HPDE6-E6E7 (cell line): ENCODE measurements around the gene PCBP4.
"Not testable (repeated sequence)": the region's sequence is repeated elsewhere in the genome, so short reads cannot be mapped to it uniquely, and the experiment has no call there.

Experiments
- DNase-seq: peaks from one replicate; pipeline ENCODE4 v3.0.0; 2011; ENCODE audit warnings: missing footprints; ENCODE audit errors: extremely low spot score

Gene PCBP4

DNA sequence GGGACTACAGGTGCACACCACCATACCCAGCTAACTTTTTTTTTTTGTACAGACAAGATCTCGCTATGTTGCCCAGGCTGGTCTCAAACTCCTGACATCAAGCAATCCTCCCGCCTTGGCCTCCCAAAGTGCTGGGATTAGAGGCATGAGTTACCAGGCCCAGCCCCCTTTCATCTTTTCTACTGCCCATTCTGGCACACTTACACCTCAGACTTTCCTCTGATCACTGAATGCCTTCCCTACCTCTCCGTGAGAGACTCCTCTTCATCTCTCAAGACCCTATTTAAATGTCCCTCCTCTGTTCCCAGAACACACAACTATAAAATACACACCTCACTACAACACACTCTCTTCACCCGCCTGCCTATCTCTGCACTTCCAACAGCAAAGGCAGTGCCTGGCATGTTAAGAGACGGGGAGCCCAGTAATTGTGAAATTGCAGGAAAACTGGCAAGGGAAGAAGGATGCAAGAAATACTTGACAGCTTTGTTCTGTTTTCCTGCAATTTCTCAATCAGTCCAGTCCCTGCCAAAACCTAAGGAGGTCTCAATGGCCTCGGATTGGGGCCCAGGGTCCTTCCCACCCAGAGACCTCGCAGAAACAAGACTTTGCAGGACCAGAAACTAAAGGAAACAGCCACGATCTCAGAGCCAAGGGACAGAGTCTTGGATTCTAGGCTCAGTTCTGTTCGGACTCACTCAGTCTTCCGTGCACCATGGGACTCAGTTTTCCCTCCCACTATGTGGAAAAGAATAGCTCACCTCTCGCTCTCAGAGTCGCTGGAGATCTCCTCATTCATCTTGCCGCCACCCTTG is 26.4 kb downstream of the PCBP4 start:
- DNase-seq: no peak

DNA sequence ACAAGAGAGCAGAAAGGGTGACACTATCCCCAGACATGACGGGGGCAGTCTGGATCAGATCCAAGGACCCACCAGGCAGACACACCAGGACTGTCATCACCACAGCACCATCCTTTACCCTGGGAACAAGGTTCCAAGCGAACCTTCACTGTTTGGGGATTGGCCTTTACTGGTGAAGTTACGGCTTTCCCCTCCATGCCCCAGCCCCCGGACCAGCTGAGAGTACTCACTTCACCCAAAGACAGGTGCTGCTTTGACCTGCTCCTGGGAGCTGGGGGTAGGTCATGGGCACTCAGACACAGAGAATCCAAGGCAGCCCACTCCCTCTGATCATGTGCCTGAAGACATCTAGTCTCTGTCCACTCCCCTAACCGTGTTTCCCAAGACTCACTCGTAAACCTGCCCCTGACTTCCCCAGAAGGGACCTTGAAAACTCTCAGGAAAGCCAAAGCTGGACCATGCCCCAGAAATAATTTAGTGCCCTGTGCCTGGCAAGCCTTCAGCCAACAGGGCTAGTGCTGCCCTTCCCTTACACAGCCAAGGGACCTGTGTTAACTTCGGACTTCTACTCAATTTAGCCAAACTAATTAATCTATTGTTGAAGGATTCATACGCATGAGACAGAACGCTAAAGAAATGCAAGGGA is 28.4 kb downstream of the PCBP4 start:
- no peak for DNase-seq

DNA sequence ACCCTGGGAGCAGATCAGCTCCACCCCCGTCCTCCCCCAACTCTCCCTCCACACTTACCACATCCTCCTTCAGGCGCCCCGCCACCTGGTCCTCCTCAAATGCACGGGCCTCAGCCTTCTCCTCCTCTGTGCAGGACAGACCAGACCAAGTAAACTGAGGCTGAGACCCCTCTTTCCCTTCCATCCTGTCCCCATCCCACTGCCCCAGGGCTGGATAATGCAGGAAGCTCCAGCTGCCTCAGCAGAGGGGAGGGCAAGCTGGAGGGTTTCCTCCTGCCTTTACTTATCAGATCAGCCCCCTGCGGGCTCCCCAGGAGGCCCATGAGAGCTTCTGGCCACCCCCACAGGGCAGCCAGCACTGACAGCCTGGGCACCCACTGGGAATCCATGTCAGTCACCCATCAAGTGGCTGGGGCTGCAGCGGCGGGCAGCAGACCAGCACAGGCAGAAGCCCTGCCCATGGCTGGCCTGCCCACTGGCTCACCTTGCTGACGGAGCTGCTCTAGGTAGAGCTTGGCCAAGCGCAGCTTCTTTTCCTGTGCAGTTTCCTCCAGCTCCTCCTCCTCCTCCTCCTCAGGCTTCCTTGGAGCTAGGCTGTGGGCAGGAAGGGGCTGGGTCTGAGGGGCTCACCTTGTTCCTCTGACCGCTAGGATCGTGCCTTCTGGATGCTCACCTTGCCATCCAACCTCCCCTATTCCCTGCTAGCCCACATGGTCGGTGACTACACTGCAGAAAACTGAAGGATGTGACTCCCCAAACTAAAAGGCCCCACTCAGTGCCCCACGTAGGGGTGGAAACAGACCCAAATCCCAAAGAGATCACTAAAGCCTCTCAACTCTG is 29.4 kb downstream of the PCBP4 start:
- DNase-seq: no peak

DNA sequence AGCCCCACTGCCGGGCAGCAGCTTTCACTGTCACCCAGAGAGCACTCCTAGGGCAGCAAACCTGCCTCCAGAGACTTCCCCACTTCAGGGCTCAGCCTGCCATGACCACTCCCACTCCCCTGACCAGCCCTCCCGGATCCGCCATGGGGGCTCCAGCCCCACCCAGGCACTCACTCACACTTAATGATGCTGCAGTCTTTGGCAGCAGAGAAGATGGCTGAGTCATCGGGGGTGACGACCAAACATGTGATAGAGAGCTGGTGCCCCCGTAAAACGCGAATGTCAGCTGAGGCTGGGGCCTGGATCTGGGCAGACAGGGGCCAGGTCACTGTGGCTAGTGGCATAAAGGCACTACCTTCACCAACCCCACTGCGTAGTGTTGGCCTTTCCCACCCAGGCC is 30.2 kb downstream of the PCBP4 start:
- no peak for DNase-seq

DNA sequence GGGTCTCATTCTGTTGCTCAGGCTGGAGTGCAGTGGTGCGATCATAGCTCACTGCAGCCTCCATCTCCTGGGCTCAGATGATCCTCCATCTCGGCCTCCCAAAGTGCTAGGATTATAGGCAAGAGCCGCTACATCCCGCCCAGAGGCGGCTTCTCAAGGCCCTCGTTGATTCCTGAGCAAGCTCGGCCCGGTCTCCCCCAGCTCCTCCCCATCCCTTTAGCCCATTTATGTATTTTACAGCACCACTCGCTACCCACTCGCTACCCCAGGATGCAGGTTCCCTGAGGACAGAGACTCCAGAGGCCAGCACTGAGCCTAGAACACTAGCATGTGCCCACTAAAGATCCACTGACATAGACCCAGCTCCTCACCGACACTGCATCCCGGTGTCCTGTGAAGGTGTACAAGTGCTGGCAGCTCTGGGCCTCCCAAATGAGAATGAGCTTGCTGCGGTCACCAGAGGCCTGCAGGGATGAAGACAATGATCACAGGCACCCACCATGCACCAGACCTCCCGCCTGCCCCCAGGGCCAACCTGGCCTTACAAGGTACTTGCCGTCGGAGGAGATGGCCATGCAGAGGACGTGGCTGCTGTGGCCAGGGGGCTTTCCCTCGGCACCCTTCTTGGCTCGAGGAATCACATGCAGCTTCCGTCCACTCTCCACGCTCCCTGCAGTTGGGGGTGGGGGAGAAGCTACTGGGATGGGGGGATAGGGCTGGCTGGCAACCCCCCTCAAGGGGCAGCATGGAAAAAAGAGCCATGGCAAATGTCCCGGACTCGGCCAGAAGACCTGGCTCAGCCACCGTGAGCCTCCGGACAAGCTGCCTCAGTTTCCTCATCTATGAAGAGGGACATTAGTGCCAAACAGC is 31.1 kb downstream of the PCBP4 start:
- no peak for DNase-seq

DNA sequence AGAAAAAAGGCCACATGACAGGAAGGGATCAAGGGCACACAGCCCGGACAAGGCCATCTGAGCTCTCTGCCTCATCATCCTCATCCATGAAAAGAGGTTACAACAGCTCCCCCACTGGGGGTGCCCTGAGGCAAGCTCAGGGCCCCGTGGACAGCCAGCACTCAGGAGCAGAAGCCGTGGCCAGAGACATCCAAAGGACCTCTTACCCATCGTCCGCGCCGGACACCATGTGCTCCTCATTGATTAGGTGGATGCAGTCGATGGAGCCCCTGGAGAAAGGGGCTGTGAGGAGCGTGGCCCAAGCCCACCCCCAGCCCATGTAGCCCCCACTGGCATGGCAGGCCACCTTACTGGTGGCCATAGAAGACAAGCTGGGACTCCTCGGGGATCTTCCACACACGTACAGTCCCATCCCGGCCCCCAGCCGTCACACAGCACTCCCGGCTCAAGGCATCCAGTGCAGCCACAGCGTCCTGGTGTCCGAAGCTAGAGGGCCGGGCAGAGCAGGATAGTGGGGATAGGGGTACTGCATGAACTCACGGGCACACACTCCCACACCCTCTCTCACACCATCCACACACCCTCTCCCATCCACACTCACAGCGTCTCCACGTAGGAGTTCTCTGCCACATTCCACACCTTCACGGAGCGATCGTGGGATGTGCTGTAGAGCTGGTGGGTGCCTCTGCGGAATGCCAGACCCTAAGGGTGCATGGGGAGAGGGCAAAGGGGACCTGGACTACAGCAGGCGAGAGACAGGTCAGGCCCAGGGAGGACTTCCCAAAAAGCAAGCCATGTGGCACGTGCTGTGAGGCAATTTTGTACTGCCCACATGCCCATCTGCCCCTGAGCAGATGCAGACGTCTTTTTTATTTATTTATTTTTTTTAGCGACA is 32.0 kb downstream of the PCBP4 start:
- DNase-seq: no peak

DNA sequence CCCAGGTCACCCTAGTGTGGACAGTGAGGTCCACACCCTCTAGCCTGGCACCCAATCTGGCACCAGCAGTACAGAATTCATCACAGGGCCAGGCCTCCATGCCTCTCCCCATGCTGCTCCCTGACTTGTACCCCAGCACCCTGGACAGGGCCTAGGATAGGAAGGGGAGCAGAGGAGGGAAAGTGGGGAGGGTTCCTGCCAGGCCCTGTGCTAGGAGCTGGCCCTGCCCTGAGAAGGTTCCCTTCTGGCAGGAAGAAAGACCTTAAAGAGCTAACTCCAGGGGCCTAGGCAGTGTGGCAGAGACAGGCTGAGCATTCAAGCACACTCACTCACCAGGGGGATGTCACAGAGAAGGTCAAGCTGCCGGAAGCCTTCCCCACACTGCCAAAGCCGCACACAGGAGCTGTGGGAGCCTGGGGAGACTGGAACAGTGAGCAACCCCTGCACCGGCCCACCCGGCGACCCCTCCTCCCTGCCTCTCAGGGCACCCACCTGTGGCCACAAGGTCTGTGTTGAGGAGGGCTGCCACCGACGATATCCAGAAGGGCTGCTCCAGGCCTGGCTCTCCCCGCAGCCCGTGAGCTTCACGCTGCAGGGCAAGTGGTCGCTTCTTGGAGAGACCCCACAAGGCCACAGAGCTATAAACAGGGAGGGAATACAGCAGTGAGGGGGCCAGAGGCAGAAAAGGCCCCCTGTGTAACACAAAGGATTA is 33.0 kb downstream of the PCBP4 start:
- DNase-seq: no peak

DNA sequence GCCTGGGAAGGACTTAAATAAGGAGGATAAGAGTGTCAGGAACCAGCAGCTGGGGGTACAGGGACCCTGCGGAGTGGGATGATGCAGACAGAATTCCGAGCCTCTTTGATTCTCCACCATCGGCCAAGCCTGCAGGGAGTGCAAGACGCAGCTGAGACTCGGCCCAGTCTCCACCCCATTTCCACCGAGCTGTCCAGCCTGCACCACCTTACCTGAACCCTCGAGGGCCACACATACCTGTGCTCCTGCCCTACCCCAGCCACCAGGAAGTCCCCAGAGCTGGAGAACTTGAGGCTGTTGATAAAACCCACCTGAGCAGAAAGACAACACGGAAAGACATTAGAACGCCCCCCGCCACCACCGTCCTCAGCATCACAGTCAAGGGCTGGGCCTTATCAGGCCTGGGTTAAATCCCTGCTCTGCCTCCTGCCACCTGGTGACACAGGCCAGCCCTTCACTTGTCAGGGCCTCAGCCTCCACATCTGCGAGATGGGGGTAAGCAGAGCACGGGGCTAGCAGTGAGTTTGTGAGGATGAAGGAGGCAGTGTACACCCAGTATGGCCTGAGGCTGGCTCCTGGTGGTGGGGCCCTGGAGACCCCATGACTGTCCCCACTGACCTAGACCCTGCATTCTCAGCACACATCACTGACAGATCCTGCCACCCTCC is 33.6 kb downstream of the PCBP4 start:
- no peak for DNase-seq

DNA sequence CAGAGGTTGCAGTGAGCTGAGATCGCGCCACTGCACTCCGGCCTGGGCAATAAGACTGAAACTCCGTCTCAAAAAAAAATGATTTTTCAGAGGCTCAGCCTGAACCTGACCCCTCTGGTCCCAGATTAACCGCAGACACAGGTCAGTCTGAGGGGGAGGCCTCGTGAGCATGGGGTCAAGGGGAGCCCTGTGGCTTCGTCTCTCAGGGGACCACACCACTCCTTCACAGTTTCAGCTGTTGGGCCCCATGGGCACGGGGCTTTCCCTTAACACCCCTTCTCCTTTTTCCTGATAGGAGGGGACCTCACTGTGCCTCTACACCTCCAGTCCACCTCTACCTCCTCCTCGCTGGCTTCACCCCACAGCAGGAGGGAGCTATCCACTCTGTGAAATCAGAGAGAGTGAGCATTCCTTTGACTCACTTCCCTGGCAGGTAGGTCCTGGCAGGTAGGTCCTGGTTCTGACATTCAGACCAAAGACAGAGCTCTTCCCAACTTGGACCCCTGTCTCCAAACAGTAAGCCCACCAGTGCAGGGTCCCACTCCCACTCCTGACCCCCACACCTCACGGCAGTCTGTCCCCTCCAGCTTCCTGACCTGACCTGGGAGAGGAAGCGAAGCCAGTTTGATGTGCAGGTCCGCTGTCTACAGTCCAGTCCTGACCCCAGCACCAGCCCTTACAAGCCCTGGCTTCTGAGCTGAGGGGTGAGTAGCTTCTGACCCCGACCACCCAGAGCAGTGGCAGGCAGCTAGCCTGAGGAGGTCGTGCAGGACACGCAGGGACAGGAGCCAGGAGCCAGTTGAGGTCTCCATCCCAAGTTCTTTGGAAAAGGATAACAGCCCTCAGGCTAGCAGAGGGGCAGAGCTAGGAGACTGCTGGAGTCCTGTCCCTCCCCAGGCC is 34.5 kb downstream of the PCBP4 start:
- no peak for DNase-seq

DNA sequence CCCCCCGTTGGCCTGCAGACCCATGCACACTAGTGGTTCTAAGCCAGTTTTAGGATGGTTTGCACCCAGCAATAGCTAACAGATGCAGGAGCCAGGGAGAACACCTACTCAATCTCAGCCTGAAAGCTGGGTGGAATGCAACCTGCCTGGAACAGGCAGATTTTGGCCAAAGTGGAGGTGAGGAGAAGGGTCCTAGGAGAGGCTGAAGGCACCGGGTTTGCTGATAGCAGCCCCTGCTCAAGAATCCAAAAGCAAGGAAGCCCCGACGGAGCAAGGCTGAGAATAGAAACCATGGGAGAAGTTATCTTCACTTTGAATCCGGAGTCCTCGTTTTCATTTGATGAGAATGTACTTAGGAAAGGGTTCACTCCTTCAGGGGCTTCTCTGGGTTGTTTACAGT is 35.5 kb downstream of the PCBP4 start:
- DNase-seq: no peak

DNA sequence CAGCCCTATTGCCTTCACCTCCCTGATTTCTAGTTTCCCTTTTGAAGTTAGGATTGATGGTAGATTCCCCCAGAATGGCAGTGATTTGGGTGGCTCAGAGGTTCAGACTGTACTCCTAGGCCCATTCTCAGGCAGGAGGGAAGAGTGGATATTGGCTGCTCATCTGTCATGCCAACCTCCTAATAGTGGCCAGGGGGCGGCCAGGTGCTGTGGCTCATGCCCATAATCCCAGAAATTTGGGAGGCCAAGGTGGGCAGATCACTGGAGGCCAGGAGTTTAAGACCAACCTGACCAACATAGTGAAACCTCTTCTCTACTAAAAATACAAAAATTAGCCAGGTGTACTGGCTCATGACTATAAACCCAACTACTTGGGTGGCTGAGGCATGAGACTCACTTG is 36.8 kb downstream of the PCBP4 start:
- no peak for DNase-seq

DNA sequence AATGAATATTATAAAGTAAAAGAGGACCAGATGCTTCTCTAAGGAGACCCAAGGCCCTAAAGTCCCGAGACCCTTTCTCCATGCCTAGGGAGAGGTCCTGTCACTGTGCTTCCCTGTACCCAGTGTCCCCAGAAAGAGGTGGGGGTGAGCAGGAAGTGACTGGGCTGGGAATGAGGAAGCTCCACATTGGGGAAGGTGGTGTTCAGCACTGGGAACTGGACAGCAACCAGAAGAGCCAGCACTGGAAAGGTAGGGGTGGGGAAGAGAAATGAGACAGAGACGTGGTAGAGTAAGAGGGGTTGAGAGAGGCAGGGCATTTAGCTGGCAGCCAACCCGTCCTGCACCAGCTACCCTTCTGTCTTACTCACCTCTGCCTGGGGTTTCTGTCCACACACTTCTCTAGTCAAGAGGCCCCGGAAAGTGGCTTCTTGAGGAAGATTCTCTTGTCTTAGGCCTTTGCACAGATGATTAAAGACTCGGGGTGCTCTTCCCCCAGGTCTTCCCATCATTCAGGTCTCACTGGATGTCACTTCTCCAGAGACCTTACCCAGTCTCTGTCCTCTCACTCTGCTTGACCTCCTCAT is 37.7 kb downstream of the PCBP4 start:
- DNase-seq: peak; percentile 10

DNA sequence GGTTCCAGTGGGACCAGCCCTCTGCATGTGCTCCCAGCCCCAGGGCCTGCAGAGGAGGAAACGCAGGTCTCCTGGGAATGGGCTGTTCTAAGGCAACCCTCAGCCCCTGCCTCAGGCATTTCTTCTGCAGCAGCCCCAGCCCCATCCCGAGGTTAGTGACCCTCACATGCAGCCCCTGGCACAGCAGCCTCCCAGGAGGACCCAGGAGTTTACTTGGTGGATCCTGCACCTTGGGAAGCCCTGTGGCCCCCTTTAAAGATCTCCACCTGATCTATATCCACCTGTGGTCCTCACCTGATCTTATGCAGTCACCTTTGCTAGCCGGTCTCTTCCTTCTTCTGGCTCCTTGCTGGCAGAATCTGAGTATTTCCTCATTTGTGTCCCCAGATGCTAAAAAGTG is 38.3 kb downstream of the PCBP4 start:
- not testable (repeated sequence) for DNase-seq

DNA sequence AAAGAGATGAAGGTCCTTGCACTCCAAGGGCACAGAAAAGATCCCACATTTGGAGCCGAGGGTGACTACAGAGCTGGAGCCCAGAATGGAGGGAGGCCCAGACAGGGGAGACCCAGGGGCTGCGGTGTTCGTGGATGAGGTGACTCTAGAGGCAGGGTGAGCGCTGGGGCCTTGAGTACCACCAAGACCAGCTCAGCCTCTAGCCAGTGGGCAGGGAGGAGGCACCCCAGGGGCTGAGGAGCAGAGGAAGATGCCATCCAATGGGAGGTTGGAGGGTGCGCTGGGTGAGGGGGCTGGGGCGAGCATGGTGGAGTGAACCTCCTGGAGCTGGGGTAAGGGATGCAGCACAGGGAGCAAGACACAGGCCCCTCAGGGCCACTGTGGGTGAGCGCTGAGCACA is 38.8 kb downstream of the PCBP4 start:
- no peak for DNase-seq

DNA sequence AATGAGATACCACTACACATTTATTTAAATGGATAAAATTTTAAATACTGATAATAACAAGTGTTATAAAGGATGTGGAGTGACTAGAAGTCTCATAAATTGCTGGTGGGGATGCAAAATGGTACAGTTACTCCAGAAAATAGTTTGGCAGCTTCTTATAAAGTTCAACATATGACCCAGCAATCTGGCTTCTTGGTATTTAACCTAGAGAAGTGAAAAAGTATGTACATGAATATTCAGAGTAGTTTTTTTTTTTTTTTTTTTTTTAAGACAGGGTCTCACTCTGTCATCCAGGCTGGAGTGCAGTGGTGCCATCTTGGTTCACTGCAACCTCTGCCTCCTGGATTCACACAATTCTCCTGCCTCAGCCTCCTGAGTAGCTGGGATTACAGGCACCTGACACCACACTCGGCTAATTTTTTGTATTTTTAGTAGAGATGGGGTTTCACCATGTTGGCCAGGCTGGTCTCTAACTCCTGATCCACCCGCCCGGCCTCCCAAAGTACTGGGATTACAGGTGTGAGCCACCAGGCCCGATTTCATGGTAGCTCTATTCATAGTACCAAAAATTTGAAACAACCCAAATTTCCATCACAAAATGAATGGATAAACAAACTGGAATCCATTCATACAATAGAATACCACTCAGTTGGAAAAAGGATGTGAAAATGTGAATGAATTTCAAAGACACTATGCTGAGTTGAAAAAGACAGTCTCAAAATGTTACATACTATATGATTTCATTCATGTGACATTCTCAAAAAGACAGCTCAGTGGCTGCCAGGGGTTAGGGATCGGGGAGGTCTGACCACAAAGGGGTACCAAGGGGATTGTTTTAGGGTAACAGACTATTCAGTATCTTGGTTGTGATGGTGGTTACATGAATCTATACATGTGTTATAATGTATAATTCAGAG is 39.9 kb downstream of the PCBP4 start:
- no peak for DNase-seq

DNA sequence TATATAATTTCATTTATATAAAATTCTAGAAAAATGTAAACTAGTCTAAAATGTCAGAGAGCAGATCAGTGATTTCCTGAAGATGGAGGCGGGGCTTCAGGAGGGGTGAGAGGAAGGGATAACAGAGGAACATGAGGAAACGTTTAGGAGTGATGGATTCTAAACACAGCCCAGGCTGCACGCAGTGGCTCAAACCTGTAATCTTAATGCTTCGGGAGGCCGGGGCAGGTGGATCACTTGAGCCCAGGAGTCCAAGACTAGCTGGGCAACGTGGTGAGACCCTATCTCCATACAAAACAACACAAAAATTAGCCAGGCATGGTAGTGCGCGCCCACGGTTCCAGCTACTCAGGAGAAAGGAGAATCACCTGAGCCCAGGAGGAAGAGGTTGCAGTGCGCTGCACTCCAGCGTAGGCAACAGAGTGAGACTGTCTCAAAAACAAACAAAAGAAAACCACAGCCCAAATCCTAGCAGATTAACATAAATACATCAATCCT is 46.1 kb downstream of the PCBP4 start:
- DNase-seq: no peak

DNA sequence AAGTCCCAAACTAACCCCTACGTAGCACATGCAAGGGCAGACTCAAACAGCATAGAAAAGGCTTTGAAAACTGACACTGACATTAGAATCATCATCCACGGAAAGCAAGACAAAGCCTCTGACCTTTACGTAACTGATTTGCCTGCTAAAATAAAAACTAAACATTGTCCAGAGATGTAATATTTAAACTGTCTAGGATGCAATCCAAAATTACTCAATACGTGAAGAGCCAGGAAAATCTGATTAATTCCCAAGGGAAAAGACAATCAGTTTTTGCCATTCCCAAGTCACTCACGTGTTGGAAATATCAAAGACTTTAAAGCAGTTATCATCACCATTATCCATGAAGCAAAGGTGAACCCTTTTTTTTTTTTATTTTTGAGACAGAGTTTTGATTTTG is 50.8 kb downstream of the PCBP4 start:
- DNase-seq: no peak
